Vagina (tissue), 2 donors: Measurements from ENCODE around the gene CHRND. TPM values are rescaled to one million over a fixed set of nuclear protein-coding genes. Genes with fewer than 3 reads are reported as not detected.

ENCODE experiments used
- DNase-seq, 2 donors: peaks; one replicate each; pipeline ENCODE4 v3.0.0-alpha.2; 2017; ENCODE audit errors: extremely low spot score in 2 of 2
- H3K27ac ChIP-seq: fragments of 200-600 bp; sonication (generic); one replicate; pipeline ENCODE4 v1.5.1; 2019
- H3K27me3 ChIP-seq: fragments of 200-600 bp; sonication (generic); one replicate; pipeline ENCODE4 v1.5.1; 2019
- H3K36me3 ChIP-seq, 2 donors: fragments of 200-600 bp; sonication (generic); one replicate each; pipeline ENCODE4 v1.5.1; 2017 to 2019
- H3K4me1 ChIP-seq: fragments of 200-600 bp; sonication (generic); one replicate; pipeline ENCODE4 v1.5.1; 2019
- H3K4me3 ChIP-seq, 2 donors: fragments of 200-600 bp; sonication (generic); 1 replicate in 1 of 2; 2 replicates in 1 of 2; pipeline ENCODE4 v1.5.1; 2016 to 2019
- H3K9me3 ChIP-seq: fragments of 200-600 bp; sonication (generic); one replicate; pipeline ENCODE4 v1.5.1; 2019
- POLR2A ChIP-seq, 2 donors: fragments of 450-650 bp; IDR thresholded peaks; one replicate each; pipeline ENCODE4 v1.6.1; 2017; ENCODE audit warnings: antibody characterized with exemption in 2 of 2, mild to moderate bottlenecking in 2 of 2, moderate library complexity in 2 of 2
- POLR2AphosphoS5 ChIP-seq, 2 donors: sonication (generic); formaldehyde crosslinking; IDR thresholded peaks; one replicate each; pipeline ENCODE4 v1.9.0; 2017; ENCODE audit warnings: antibody characterized with exemption in 2 of 2, mild to moderate bottlenecking in 2 of 2, low read depth in 1 of 2; ENCODE audit not compliant: insufficient read depth in 1 of 2
- intact Hi-C: fragments of 100-400 bp; cut with DNase I; formaldehyde crosslinking; loops from one replicate; pipeline ENCODE4 v1.15.1; 2023
- total RNA-seq: library from RNA; depleted of rRNA; stranded (reverse); fragments of >200 nt; gene quantifications from one replicate; pipeline ENCODE4 v1.2.3, GENCODE V29; 2016
- TF ChIP-seq, protein P1 (sequence below), 3 experiments: fragments of 450-650 bp in 2 of 3; fragments of 200-600 bp in 1 of 3; sonication (generic) in 1 of 3; IDR thresholded peaks; one replicate each; pipeline ENCODE4 v1.5.1; 2017 to 2019; ENCODE audit warnings: antibody characterized with exemption in 3 of 3, mild to moderate bottlenecking in 2 of 3, moderate library complexity in 2 of 3

The CHRND gene
- total RNA-seq, 1 donor from 2014 or later, result not detected

DNA sequence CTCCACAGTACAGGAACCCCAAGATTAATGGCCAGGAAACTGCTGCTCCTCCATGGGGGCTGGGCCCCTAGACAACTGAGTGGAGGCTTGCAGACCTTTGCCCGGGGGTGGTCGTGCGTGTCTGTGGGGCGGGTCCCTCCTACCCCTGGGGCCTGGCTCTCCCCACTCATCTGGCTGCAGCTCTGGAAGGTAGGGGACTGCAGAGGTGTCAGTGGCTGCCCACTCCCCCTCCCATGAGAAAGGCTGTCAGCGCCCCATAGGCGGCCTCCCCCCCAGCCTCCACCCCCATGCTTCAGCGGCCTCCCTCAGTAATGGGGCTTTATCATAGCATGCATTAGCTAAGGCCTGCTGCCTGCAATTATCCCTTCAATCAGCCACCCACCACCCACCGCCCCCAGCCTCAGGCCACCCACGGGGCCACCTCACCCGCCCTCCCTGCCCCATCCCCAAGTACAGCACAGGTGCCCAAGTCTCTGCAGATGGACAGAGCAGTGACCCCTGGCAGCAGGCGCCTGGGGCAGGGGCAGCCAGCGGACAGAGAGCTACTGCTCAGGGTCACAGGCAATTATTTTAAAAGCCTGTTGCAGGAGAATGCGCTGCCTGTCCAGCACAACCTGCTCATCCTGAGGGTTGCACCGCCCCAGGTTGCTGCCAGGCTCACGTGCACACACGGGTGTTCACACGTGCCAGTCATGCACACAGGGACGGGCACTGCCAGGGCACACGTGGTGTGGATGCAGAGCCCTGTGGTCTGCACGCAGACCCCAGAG, 29.3 kb upstream of the CHRND start:
- intact Hi-C loops, result no loop called here
- no peaks in the 10 kb centered on the region for H3K27me3 ChIP-seq
- no peaks in the 10 kb centered on the region for H3K36me3 ChIP-seq
- H3K9me3 ChIP-seq, result no peaks in the 10 kb centered on the region
- TF ChIP-seq, protein P1, sequence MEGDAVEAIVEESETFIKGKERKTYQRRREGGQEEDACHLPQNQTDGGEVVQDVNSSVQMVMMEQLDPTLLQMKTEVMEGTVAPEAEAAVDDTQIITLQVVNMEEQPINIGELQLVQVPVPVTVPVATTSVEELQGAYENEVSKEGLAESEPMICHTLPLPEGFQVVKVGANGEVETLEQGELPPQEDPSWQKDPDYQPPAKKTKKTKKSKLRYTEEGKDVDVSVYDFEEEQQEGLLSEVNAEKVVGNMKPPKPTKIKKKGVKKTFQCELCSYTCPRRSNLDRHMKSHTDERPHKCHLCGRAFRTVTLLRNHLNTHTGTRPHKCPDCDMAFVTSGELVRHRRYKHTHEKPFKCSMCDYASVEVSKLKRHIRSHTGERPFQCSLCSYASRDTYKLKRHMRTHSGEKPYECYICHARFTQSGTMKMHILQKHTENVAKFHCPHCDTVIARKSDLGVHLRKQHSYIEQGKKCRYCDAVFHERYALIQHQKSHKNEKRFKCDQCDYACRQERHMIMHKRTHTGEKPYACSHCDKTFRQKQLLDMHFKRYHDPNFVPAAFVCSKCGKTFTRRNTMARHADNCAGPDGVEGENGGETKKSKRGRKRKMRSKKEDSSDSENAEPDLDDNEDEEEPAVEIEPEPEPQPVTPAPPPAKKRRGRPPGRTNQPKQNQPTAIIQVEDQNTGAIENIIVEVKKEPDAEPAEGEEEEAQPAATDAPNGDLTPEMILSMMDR (IDR thresholded peaks at IDR 0.05), result no peak
- no peak for TF ChIP-seq POLR2A (IDR thresholded peaks at IDR 0.05)
- TF ChIP-seq POLR2AphosphoS5 (IDR thresholded peaks at IDR 0.05; ENCODE audit: insufficient read depth in 1 of 2, low read depth in 1 of 2), result no peak
- H3K27ac ChIP-seq, result no peak overlapping the region
- DNase-seq, result no peak
- no peaks in the 10 kb centered on the region for H3K4me1 ChIP-seq
- H3K4me3 ChIP-seq, result no peak overlapping the region

DNA sequence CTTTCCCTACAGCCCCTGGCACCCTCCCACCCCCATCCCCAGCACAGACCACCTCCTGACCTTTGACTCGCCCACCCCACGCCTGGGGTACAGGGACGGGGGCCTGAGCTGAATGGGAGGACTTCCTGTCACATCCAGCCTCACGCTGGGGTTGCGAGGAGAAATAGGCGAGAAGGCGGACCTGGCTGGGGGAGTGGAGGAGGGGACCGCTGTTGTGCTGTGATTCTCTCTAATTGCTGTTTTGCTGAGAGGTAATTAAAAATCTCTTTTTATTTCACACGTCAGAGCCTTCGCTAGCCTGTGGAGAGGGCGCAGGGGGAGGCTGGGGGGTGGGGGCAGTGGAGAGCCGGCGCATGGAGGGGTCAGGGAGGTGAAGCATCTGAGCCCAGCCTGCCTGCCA, 28.6 kb upstream of the CHRND start:
- Histone ChIP-seq H3K4me1 (peaks cover 1% of the 10 kb centered on the region), H3K36me3 (no peaks in the 10 kb centered on the region), H3K27ac (no peak overlapping the region), H3K27me3 (no peaks in the 10 kb centered on the region), H3K9me3 (no peaks in the 10 kb centered on the region), H3K4me3 (no peak overlapping the region)
- DNase-seq, result no peak
- TF ChIP-seq, protein P1 (IDR thresholded peaks at IDR 0.05), result no peak
- TF ChIP-seq POLR2AphosphoS5 (IDR thresholded peaks at IDR 0.05; ENCODE audit: insufficient read depth in 1 of 2, low read depth in 1 of 2) (no peak), POLR2A (IDR thresholded peaks at IDR 0.05) (no peak)
- intact Hi-C loops, result no loop called here

DNA sequence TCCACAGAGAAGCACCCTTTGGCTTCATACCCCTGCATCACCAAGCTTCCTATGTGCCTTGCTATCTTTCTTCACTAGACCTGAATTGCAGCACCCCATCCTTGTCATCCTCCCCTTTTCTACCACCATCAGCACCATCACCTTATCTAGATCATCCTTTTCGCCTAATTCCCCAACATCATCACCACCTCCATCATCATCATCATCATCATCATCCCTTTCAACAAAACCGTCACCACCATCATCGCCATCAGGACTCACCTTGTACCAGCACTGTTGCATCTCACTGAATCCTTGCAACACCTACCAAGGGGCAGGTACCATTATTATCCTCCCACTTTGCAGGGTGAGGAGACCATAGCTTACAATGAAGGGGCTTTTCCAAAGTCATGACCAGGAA, 27.5 kb upstream of the CHRND start:
- intact Hi-C loops, result no loop called here
- TF ChIP-seq, protein P1 (IDR thresholded peaks at IDR 0.05), result no peak
- TF ChIP-seq POLR2AphosphoS5 (IDR thresholded peaks at IDR 0.05; ENCODE audit: insufficient read depth in 1 of 2, low read depth in 1 of 2) (no peak), POLR2A (IDR thresholded peaks at IDR 0.05) (no peak)
- no peak overlapping the region for H3K27ac ChIP-seq
- peaks cover 12% of the 10 kb centered on the region for H3K4me1 ChIP-seq
- no peaks in the 10 kb centered on the region for H3K27me3 ChIP-seq
- no peak for DNase-seq
- H3K4me3 ChIP-seq, result no peak overlapping the region
- no peaks in the 10 kb centered on the region for H3K9me3 ChIP-seq
- H3K36me3 ChIP-seq, result no peaks in the 10 kb centered on the region

DNA sequence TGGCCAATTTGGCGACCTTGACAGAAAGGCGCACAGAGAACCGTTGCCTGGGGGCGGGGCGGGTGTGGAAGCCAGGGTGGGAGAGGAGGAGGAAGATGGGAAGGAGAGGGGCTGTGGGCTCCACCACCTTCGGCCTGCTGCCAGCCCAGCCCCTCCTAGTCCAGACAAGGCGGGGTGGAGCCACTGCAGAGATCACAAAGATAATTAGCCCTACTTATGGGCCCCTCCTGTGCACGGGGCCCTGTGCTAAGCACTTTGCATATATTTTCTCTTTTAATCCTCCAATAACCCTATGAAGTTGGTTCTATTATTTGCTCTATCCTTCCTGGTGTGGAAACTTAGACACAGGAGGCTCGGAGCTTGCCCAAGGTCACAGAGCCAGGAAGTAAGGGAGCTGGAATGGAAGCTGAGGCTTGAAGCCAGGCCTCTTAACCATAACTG, 24.6 kb upstream of the CHRND start:
- Histone ChIP-seq H3K4me3 (no peak overlapping the region), H3K36me3 (no peaks in the 10 kb centered on the region), H3K27me3 (no peaks in the 10 kb centered on the region), H3K9me3 (no peaks in the 10 kb centered on the region), H3K27ac (no peak overlapping the region), H3K4me1 (peaks cover 16% of the 10 kb centered on the region)
- no peak for DNase-seq
- intact Hi-C loops, result no loop called here
- TF ChIP-seq, protein P1 (IDR thresholded peaks at IDR 0.05), result no peak
- no peak for TF ChIP-seq POLR2A (IDR thresholded peaks at IDR 0.05)
- TF ChIP-seq POLR2AphosphoS5 (IDR thresholded peaks at IDR 0.05; ENCODE audit: insufficient read depth in 1 of 2, low read depth in 1 of 2), result no peak

DNA sequence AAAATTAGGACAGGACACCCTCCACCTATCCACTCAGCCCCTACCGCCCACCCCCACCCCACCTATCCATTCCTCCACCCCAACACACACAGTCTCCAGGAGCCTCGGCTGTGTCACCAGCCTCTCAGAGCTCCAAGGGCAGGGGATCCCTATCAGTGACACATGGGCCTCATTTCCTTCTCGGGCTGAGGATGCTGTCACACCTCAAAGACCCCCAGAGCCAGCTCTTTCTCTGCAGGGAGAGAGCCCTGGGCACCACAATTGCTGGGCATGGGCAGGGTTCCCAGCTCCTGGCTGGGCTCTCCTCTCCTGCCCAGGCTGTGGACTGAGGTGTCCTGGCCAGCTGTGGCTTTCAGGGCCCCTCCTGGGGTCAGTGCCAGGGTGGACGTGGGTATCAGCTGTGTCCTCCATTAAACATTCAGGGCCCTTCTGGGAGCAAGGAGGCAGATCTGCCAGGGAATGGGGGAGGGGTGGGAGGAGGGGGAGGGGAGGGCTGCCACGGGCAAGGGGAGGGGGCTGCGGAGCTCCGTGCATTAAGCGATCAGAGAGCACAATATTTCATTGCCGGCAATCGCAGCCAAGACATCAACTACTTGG, 24.1 kb upstream of the CHRND start:
- Histone ChIP-seq H3K27me3 (no peaks in the 10 kb centered on the region), H3K9me3 (no peaks in the 10 kb centered on the region), H3K27ac (no peak overlapping the region), H3K4me1 (peaks cover 16% of the 10 kb centered on the region), H3K4me3 (no peak overlapping the region), H3K36me3 (no peaks in the 10 kb centered on the region)
- intact Hi-C loops, result no loop called here
- TF ChIP-seq, protein P1 (IDR thresholded peaks at IDR 0.05), result no peak
- TF ChIP-seq POLR2AphosphoS5 (IDR thresholded peaks at IDR 0.05; ENCODE audit: insufficient read depth in 1 of 2, low read depth in 1 of 2), result no peak
- TF ChIP-seq POLR2A (IDR thresholded peaks at IDR 0.05), result no peak
- DNase-seq, result no peak
